Measurements from ENCODE around the gene SOX8. TPM values are rescaled to one million over a fixed set of nuclear protein-coding genes. Genes with fewer than 3 reads are reported as not detected.

SOX8 gene
- total RNA-seq, 1 donor from 2014 or later = 0.18 TPM

DNA sequence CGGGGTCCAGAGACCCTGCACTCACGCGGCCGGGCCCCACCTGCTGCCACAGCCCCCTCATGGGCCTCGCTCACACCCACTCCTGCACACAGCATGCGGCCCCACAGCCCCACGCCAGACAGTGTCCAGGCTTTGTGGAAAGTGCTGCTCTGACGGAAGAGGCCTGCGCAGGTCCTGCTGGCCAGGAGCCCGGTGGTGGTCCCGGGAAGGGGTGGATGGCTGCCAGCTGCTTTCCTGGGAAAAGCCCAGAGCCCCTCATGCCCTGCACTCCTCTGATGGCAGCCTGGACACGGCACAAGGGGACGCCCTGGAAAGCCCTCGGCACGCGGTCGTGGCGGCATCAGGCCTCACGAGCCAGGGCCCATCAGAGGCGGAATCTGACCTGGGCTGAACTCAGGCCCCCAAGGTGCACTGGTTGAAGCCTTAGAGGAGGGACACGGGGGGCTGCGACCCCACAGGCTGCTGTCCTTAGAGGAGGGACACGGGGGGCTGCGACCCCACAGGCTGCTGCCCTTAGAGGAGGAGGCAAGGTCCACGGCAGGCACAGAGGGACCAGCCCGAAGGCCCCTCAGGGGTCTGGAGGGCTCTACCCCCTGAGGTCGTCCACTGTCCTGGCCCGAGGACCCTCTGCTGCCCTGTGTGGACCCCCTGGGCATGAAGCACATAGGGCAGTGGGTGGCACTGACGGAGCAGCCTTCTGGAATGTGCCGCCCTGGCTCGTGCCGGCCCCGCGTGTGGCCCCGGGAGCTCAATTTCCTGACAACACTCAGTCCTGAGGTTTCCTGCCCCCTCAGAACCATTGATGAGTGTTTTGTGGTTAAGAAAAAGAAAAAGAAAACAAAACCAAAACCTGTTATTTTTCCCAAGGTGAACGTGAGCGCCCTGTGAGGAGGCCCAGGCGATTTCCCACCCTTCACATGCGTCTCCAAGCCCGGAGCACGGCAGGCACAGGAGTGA lies 22.1 kb downstream of the SOX8 start:
- no peaks in the 10 kb centered on the region for H3K9me3 Mint-ChIP-seq
- CTCF ChIA-PET = no interaction called here
- DNase-seq (no peak), ATAC-seq (ENCODE audit: low read depth) (no peak)
- POLR2A ChIA-PET = no interaction called here
- no peak overlapping the region for H3K4me3 Mint-ChIP-seq
- no peak overlapping the region for H3K27ac Mint-ChIP-seq
- H3K27me3 Mint-ChIP-seq = peaks cover 19% of the 10 kb centered on the region
- H3K4me1 Mint-ChIP-seq = no peaks in the 10 kb centered on the region
- TF ChIP-seq CTCF (IDR thresholded peaks at IDR 0.05) = no peak
- intact Hi-C loops (cut with micrococcal nuclease) = no loop called here
- H3K36me3 Mint-ChIP-seq (ENCODE audit: low read depth) = no peaks in the 10 kb centered on the region

GRCh38 chr16:1005286-1005685 lies 23.7 kb downstream of the SOX8 start:
- intact Hi-C loops (cut with micrococcal nuclease) = no loop called here
- ChIA-PET POLR2A (no interaction called here), CTCF (no interaction called here)
- Mint-ChIP-seq H3K27me3 (peaks cover 11% of the 10 kb centered on the region), H3K4me3 (no peak overlapping the region), H3K4me1 (no peaks in the 10 kb centered on the region), H3K9me3 (no peaks in the 10 kb centered on the region), H3K36me3 (ENCODE audit: low read depth) (no peaks in the 10 kb centered on the region), H3K27ac (no peak overlapping the region)
- TF ChIP-seq CTCF (IDR thresholded peaks at IDR 0.05) = no peak
- DNase-seq (no peak), ATAC-seq (ENCODE audit: low read depth) (no peak)

GRCh38 chr16:1006781-1007180 lies 25.2 kb downstream of the SOX8 start:
- H3K9me3 Mint-ChIP-seq = no peaks in the 10 kb centered on the region
- H3K36me3 Mint-ChIP-seq (ENCODE audit: low read depth) = no peaks in the 10 kb centered on the region
- DNase-seq = no peak
- H3K27ac Mint-ChIP-seq = no peak overlapping the region
- TF ChIP-seq CTCF (IDR thresholded peaks at IDR 0.05) = no peak
- H3K4me3 Mint-ChIP-seq = no peak overlapping the region
- POLR2A ChIA-PET = interaction anchor here (0.6 to 0.7 kb wide), 2 partner anchors 131 to 427 kb away, joined by 4 read pairs; no protein-coding TSS in a partner anchor
- no peaks in the 10 kb centered on the region for H3K4me1 Mint-ChIP-seq
- no peak for ATAC-seq (ENCODE audit: low read depth)
- H3K27me3 Mint-ChIP-seq = peaks cover 9% of the 10 kb centered on the region
- CTCF ChIA-PET = no interaction called here
- intact Hi-C loops (cut with micrococcal nuclease) = no loop called here

GRCh38 chr16:1007284-1007850 lies 25.8 kb downstream of the SOX8 start:
- Mint-ChIP-seq H3K27ac (no peak overlapping the region), H3K27me3 (peaks cover 9% of the 10 kb centered on the region), H3K9me3 (no peaks in the 10 kb centered on the region), H3K36me3 (ENCODE audit: low read depth) (no peaks in the 10 kb centered on the region), H3K4me3 (no peak overlapping the region), H3K4me1 (no peaks in the 10 kb centered on the region)
- ChIA-PET POLR2A (interaction anchor here (0.7 kb wide), 1 partner anchor 428 kb away, joined by 4 read pairs; no protein-coding TSS in a partner anchor), CTCF (no interaction called here)
- intact Hi-C loops (cut with micrococcal nuclease) = no loop called here
- ATAC-seq (ENCODE audit: low read depth) (no peak), DNase-seq (no peak)
- no peak for TF ChIP-seq CTCF (IDR thresholded peaks at IDR 0.05)

DNA sequence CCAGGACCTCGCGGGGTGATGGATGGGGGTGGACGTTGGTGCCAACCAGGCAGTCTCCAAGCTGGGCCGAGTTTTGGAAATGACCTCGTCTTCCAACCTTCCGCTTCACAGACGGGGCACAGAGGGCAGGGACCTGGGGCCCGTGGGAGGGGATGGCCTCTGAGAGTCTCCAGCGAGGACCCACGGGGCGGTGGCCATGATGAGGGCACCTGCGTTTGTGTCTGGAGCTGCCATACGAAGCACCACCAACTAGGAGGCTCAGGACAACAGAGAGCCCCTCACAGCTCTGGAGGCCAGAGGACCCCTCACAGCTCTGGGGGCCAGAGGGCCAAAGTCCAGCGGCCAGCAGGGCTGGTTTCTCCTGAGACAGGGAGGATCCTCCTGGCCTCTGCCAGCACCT lies 26.5 kb downstream of the SOX8 start:
- Mint-ChIP-seq H3K4me1 (no peaks in the 10 kb centered on the region), H3K9me3 (no peaks in the 10 kb centered on the region), H3K27ac (no peak overlapping the region), H3K4me3 (no peak overlapping the region), H3K27me3 (peaks cover 9% of the 10 kb centered on the region), H3K36me3 (ENCODE audit: low read depth) (no peaks in the 10 kb centered on the region)
- no peak for ATAC-seq (ENCODE audit: low read depth)
- POLR2A ChIA-PET = no interaction called here
- CTCF ChIA-PET = no interaction called here
- intact Hi-C loops (cut with micrococcal nuclease) = no loop called here
- DNase-seq = no peak
- no peak for TF ChIP-seq CTCF (IDR thresholded peaks at IDR 0.05)

All from activated B cell treated with CpG ODN at 0.5 μM for 24 hours (primary cell).